Liver (tissue), 9 donors: ENCODE data around the gene RPL31. TPM values are rescaled to one million over a fixed set of nuclear protein-coding genes. Genes with fewer than 3 reads are reported as not detected.

Experiments
- DNase-seq: peaks from one replicate; pipeline ENCODE4 v3.0.0-alpha.2; 2017; ENCODE audit warnings: low spot score
- H3K27ac ChIP-seq, 2 donors: one replicate each; pipeline ENCODE4 v1.7.0; 2013; ENCODE audit warnings: inconsistent platforms in 2 of 2, low read length in 2 of 2, control low read depth in 1 of 2, low read depth in 1 of 2, mild to moderate bottlenecking in 1 of 2
- H3K27me3 ChIP-seq, 4 donors: one replicate each; pipeline versions ENCODE4 v1.6.1 to v1.7.0; 2013; ENCODE audit warnings: low read length in 3 of 4, inconsistent platforms in 1 of 4, mild to moderate bottlenecking in 1 of 4, moderate library complexity in 1 of 4; ENCODE audit not compliant: control insufficient read depth in 4 of 4, insufficient read depth in 4 of 4
- H3K36me3 ChIP-seq, 4 donors: one replicate each; pipeline versions ENCODE4 v1.6.1 to v1.7.0; 2013; ENCODE audit warnings: low read length in 3 of 4, mild to moderate bottlenecking in 3 of 4, low read depth in 1 of 4, moderate library complexity in 1 of 4; ENCODE audit not compliant: control insufficient read depth in 4 of 4, insufficient read depth in 3 of 4
- H3K4me1 ChIP-seq, 4 donors: one replicate each; pipeline versions ENCODE4 v1.6.1 to v1.7.0; 2013; ENCODE audit warnings: low read length in 3 of 4, mild to moderate bottlenecking in 3 of 4, moderate library complexity in 1 of 4; ENCODE audit not compliant: control insufficient read depth in 4 of 4, insufficient read depth in 4 of 4
- H3K4me3 ChIP-seq, 3 donors: one replicate each; pipeline versions ENCODE4 v1.6.1 to v1.7.0; 2013; ENCODE audit warnings: low read length in 3 of 3, control low read depth in 1 of 3, low read depth in 1 of 3, mild to moderate bottlenecking in 1 of 3
- H3K9ac ChIP-seq, 2 donors: one replicate each; pipeline ENCODE4 v1.7.0; 2013; ENCODE audit warnings: low read length in 2 of 2, mild to moderate bottlenecking in 2 of 2, moderate library complexity in 2 of 2, control low read depth in 1 of 2, low read depth in 1 of 2
- H3K9me3 ChIP-seq, 4 donors: one replicate each; pipeline versions ENCODE4 v1.6.1 to v1.7.0; 2013; ENCODE audit warnings: low read length in 3 of 4; ENCODE audit not compliant: control insufficient read depth in 4 of 4
- ATF3 ChIP-seq: IDR thresholded peaks from 2 replicates; pipeline ENCODE4 v1.6.1; 2016; ENCODE audit warnings: antibody characterized with exemption
- CTCF ChIP-seq: fragments of 150-350 bp; IDR thresholded peaks from 2 replicates; pipeline ENCODE4 v1.5.1; 2017; ENCODE audit warnings: improper control_type of control experiment, low read depth, low read length; ENCODE audit not compliant: missing input control
- EGR1 ChIP-seq, 2 donors: IDR thresholded peaks; 2 replicates each; pipeline ENCODE4 v1.6.1; 2016 to 2018; ENCODE audit warnings: antibody characterized with exemption in 2 of 2, low read depth in 2 of 2
- FOXA1 ChIP-seq: IDR thresholded peaks from 2 replicates; pipeline ENCODE4 v1.6.1; 2016; ENCODE audit warnings: antibody characterized with exemption
- FOXA2 ChIP-seq: IDR thresholded peaks from 2 replicates; pipeline ENCODE4 v1.6.1; 2016; ENCODE audit warnings: antibody characterized with exemption
- GABPA ChIP-seq, 2 donors: IDR thresholded peaks in 1 of 2; conservative IDR thresholded peaks in 1 of 2; 2 replicates each; pipeline ENCODE4 v1.6.1; 2016; ENCODE audit warnings: antibody characterized with exemption in 2 of 2, mild to moderate bottlenecking in 1 of 2, moderate library complexity in 1 of 2
- HNF4A ChIP-seq, 2 donors: conservative IDR thresholded peaks; 2 replicates each; pipeline ENCODE4 v1.6.1; 2016; ENCODE audit warnings: antibody characterized with exemption in 2 of 2, mild to moderate bottlenecking in 2 of 2
- HNF4G ChIP-seq: IDR thresholded peaks from 2 replicates; pipeline ENCODE4 v1.6.1; 2016; ENCODE audit warnings: antibody characterized with exemption
- JUND ChIP-seq, 2 donors: IDR thresholded peaks; 2 replicates each; pipeline ENCODE4 v1.6.1; 2016; ENCODE audit warnings: antibody characterized with exemption in 2 of 2
- MAX ChIP-seq: IDR thresholded peaks from 2 replicates; pipeline ENCODE4 v1.6.1; 2016; ENCODE audit warnings: antibody characterized with exemption
- NR2F2 ChIP-seq: IDR thresholded peaks from 2 replicates; pipeline ENCODE4 v1.6.1; 2016; ENCODE audit warnings: antibody characterized with exemption
- RAD21 ChIP-seq, 2 donors: IDR thresholded peaks; 2 replicates each; pipeline ENCODE4 v1.6.1; 2016; ENCODE audit warnings: antibody characterized with exemption in 2 of 2, mild to moderate bottlenecking in 2 of 2
- RXRA ChIP-seq, 2 donors: IDR thresholded peaks; 2 replicates each; pipeline ENCODE4 v1.6.1; 2017 to 2018; ENCODE audit warnings: antibody characterized with exemption in 2 of 2, mild to moderate bottlenecking in 1 of 2
- SP1 ChIP-seq: IDR thresholded peaks from 2 replicates; pipeline ENCODE4 v1.6.1; 2018; ENCODE audit warnings: antibody characterized with exemption, mild to moderate bottlenecking
- TAF1 ChIP-seq: conservative IDR thresholded peaks from 2 replicates; pipeline ENCODE4 v1.6.1; 2016; ENCODE audit warnings: antibody characterized with exemption, mild to moderate bottlenecking
- YY1 ChIP-seq: IDR thresholded peaks from 2 replicates; pipeline ENCODE4 v1.6.1; 2016; ENCODE audit warnings: antibody characterized with exemption, mild to moderate bottlenecking
- ZBTB33 ChIP-seq: IDR thresholded peaks from 2 replicates; pipeline ENCODE4 v1.6.1; 2016; ENCODE audit warnings: antibody characterized with exemption
- WGBS: extraction: QIAGEN DNeasy Blood & Tissue Kit; methylation state at CpG from one replicate; pipeline ENCODE4 v1.1.7; 2013; 5-methylcytosine and 5-hydroxymethylcytosine counted together
- polyA plus RNA-seq, 2 donors: library from polyadenylated mRNA; stranded (reverse) in 1 of 2; unstranded in 1 of 2; fragments of 200-250 nt in 1 of 2; fragments of >200 nt in 1 of 2; fragmentation: Nextera tagmentation in 1 of 2; extraction: Ambion mirVana in 1 of 2; gene quantifications; one replicate each; pipeline versions ENCODE4 v1.2.1 to v1.2.3, GENCODE V29; 2013 to 2015
- total RNA-seq, 2 donors: library from RNA; depleted of rRNA; stranded (reverse); fragments of >200 nt; gene quantifications; one replicate each; pipeline ENCODE4 v1.2.3, GENCODE V29; 2014
- donor health status: healthy.
- donor health status: healthy.
- donor health status: healthy.
- donor health status: healthy.
- donor health status: healthy.

The RPL31 gene
- total and polyA plus RNA-seq, 4 donors: 220 to 1,995 (median 581) TPM

- TF ChIP-seq EGR1 (IDR thresholded peaks at IDR 0.05; ENCODE audit: low read depth in 2 of 2) (no peak), NR2F2 (no peak), YY1 (no peak), ATF3 (no peak), HNF4A (conservative IDR thresholded peaks at IDR 0.05) (no peak), SP1 (no peak)
These were observed 10.7 kb upstream of the RPL31 start (continued) for GRCh38 chr2:100991404-100991773.

GRCh38 chr2:100992262-100992661 is 9.8 kb upstream of the RPL31 start:
- WGBS: 84% methylated on average over 6 of the region's 6 CpGs

GRCh38 chr2:100993294-100993693 is 8.8 kb upstream of the RPL31 start:
- Histone ChIP-seq H3K9me3 (no peaks in the 10 kb centered on the region), H3K27me3 (no peaks in the 10 kb centered on the region), H3K9ac (no peak overlapping the region), H3K4me1 (peaks cover 0 to 21% (median 16%) of the 10 kb centered on the region in 4 donors), H3K4me3 (no peak overlapping the region), H3K36me3 (peaks cover 0 to 6% (median under 1%) of the 10 kb centered on the region in 4 donors), H3K27ac (no peak overlapping the region)
- 97% methylated on average over 17 of the region's 17 CpGs for WGBS
- DNase-seq: no peak
- no peak for TF ChIP-seq HNF4G
- TF ChIP-seq ATF3: no peak
- no peak for TF ChIP-seq SP1
- TF ChIP-seq ZBTB33: no peak
- no peak for TF ChIP-seq FOXA2
- no peak for TF ChIP-seq EGR1 (IDR thresholded peaks at IDR 0.05; ENCODE audit: low read depth in 2 of 2)
- TF ChIP-seq HNF4A (conservative IDR thresholded peaks at IDR 0.05): no peak
- no peak for TF ChIP-seq RAD21 (IDR thresholded peaks at IDR 0.05)
- no peak for TF ChIP-seq RXRA (IDR thresholded peaks at IDR 0.05)
- no peak for TF ChIP-seq MAX
- no peak for TF ChIP-seq FOXA1
- TF ChIP-seq NR2F2: no peak
- no peak for TF ChIP-seq CTCF
- TF ChIP-seq YY1: no peak
- no peak for TF ChIP-seq TAF1
- no peak for TF ChIP-seq JUND (IDR thresholded peaks at IDR 0.05)
- TF ChIP-seq GABPA (IDR thresholded peaks at IDR 0.05 in 1 of 2, conservative IDR thresholded peaks at IDR 0.05 in 1 of 2): no peak

More at GRCh38 chr2:100992262-100992661, 9.8 kb upstream of the RPL31 start:
- H3K9me3 ChIP-seq: no peaks in the 10 kb centered on the region
- no peak overlapping the region for H3K9ac ChIP-seq
- no peaks in the 10 kb centered on the region for H3K27me3 ChIP-seq
- H3K36me3 ChIP-seq: peaks cover 0 to 10% (median 2%) of the 10 kb centered on the region in 4 donors
- TF ChIP-seq YY1 (no peak), CTCF (no peak), SP1 (no peak)
- peaks cover 0 to 14% (median 11%) of the 10 kb centered on the region in 4 donors for H3K4me1 ChIP-seq
- DNase-seq: no peak
- H3K27ac ChIP-seq: no peak overlapping the region
- no peak overlapping the region for H3K4me3 ChIP-seq
